Neuronal stem cell (in vitro differentiated cells): ENCODE measurements around the gene PTP4A2.
"Not testable (repeated sequence)": the region's sequence is repeated elsewhere in the genome, so short reads cannot be mapped to it uniquely, and the experiment has no call there.

Experiments
- DNase-seq: peaks from one replicate; pipeline ENCODE4 v3.0.0-alpha.2; 2013; ENCODE audit warnings: low spot score
- H2AFZ ChIP-seq: one replicate; pipeline ENCODE4 v1.6.1; 2013; ENCODE audit warnings: mild to moderate bottlenecking, low read length, inconsistent platforms
- H2AK5ac ChIP-seq: 2 replicates; pipeline ENCODE4 v1.6.1; 2013; ENCODE audit warnings: low read depth, mild to moderate bottlenecking, inconsistent platforms, low read length, moderate library complexity, mixed read lengths
- H2BK120ac ChIP-seq: 2 replicates; pipeline ENCODE4 v1.6.1; 2013; ENCODE audit warnings: low read depth, mild to moderate bottlenecking, inconsistent platforms, low read length, moderate library complexity, mixed read lengths
- H2BK12ac ChIP-seq: one replicate; pipeline ENCODE4 v1.6.1; 2013; ENCODE audit warnings: low read length, inconsistent platforms
- H2BK15ac ChIP-seq: 2 replicates; pipeline ENCODE4 v1.6.1; 2013; ENCODE audit warnings: mild to moderate bottlenecking, low read length, inconsistent platforms, mixed read lengths
- H2BK5ac ChIP-seq: one replicate; pipeline ENCODE4 v1.6.1; 2013; ENCODE audit warnings: inconsistent platforms, mild to moderate bottlenecking, low read length, moderate library complexity
- H3K14ac ChIP-seq: one replicate; pipeline ENCODE4 v1.6.1; 2013; ENCODE audit warnings: low read length, inconsistent platforms
- H3K18ac ChIP-seq: 2 replicates; pipeline ENCODE4 v1.6.1; 2013; ENCODE audit warnings: low read length, inconsistent platforms
- H3K23ac ChIP-seq: 2 replicates; pipeline ENCODE4 v1.6.1; 2013; ENCODE audit warnings: low read depth, mild to moderate bottlenecking, mixed read lengths, low read length, inconsistent platforms; ENCODE audit not compliant: poor library complexity
- H3K27ac ChIP-seq: replicated peaks from 3 replicates; pipeline ENCODE4 v1.5.1; 2013; ENCODE audit warnings: low read length, inconsistent platforms
- H3K27me3 ChIP-seq, 3 experiments: 2 replicates each; pipeline ENCODE4 v1.6.1; 2013; ENCODE audit warnings: low read length in 3 of 3, mild to moderate bottlenecking in 2 of 3, inconsistent platforms in 1 of 3, low read depth in 1 of 3, mixed read lengths in 1 of 3, moderate library complexity in 1 of 3; ENCODE audit not compliant: control insufficient read depth in 3 of 3, insufficient read depth in 3 of 3
- H3K36me3 ChIP-seq, 2 donors: replicated peaks in 1 of 2; 2 replicates each; pipeline ENCODE4 v1.6.1; 2013; ENCODE audit warnings: low read length in 2 of 2; ENCODE audit not compliant: control insufficient read depth in 2 of 2, insufficient read depth in 2 of 2
- H3K4ac ChIP-seq: 2 replicates; pipeline ENCODE4 v1.6.1; 2013; ENCODE audit warnings: inconsistent platforms, mild to moderate bottlenecking, low read length, moderate library complexity
- H3K4me1 ChIP-seq, 2 donors: 1 replicate in 1 of 2; 2 replicates in 1 of 2; pipeline ENCODE4 v1.6.1; 2013; ENCODE audit warnings: low read length in 2 of 2, low read depth in 1 of 2; ENCODE audit not compliant: control insufficient read depth in 2 of 2, insufficient read depth in 1 of 2
- H3K4me2 ChIP-seq: one replicate; pipeline ENCODE4 v1.6.1; 2013; ENCODE audit warnings: mild to moderate bottlenecking, low read length, inconsistent platforms; ENCODE audit not compliant: insufficient read depth, poor library complexity, severe bottlenecking
- H3K4me3 ChIP-seq, 2 donors: 2 replicates each; pipeline ENCODE4 v1.5.1; 2013; ENCODE audit warnings: low read length in 2 of 2, mild to moderate bottlenecking in 2 of 2, inconsistent platforms in 1 of 2, moderate library complexity in 1 of 2
- H3K79me1 ChIP-seq: one replicate; pipeline ENCODE4 v1.6.1; 2013; ENCODE audit warnings: low read depth, mild to moderate bottlenecking, inconsistent platforms, low read length, moderate library complexity
- H3K9ac ChIP-seq: one replicate; pipeline ENCODE4 v1.6.1; 2013; ENCODE audit warnings: mild to moderate bottlenecking, low read depth, low read length, inconsistent platforms; ENCODE audit not compliant: poor library complexity
- H3K9me3 ChIP-seq, 2 donors: replicated peaks in 1 of 2; 2 replicates each; pipeline versions ENCODE3 to v1.6.1; 2013; ENCODE audit warnings: low read length in 2 of 2, mild to moderate bottlenecking in 2 of 2, inconsistent platforms in 1 of 2, low read depth in 1 of 2, mixed read lengths in 1 of 2, moderate library complexity in 1 of 2; ENCODE audit not compliant: control insufficient read depth in 2 of 2, insufficient read depth in 1 of 2
- H4K8ac ChIP-seq: one replicate; pipeline ENCODE4 v1.6.1; 2013; ENCODE audit warnings: low read depth, mild to moderate bottlenecking, inconsistent platforms, low read length, moderate library complexity
- H4K91ac ChIP-seq: one replicate; pipeline ENCODE4 v1.6.1; 2013; ENCODE audit warnings: low read length, low read depth, mild to moderate bottlenecking, inconsistent platforms; ENCODE audit not compliant: poor library complexity
- WGBS, 2 donors: extraction: QIAGEN DNeasy Blood & Tissue Kit; methylation state at CpG; one replicate each; pipeline ENCODE4 v1.1.7; 2013; ENCODE audit warnings: missing lambda C conversion rate in 2 of 2, mixed read lengths in 1 of 2; ENCODE audit not compliant: insufficient read length in 2 of 2, insufficient replicate concordance in 1 of 2; ENCODE audit errors: extremely low coverage in 2 of 2; 5-methylcytosine and 5-hydroxymethylcytosine counted together

PTP4A2 gene

GRCh38 chr1:31942061-31942460, 3.9 kb upstream of the PTP4A2 start:
- H3K14ac ChIP-seq, H3K79me1 ChIP-seq, H2BK5ac ChIP-seq, H2BK120ac ChIP-seq, H3K27me3 ChIP-seq, H3K27ac ChIP-seq, H4K8ac ChIP-seq, H2BK15ac ChIP-seq, H2BK12ac ChIP-seq, H3K9me3 ChIP-seq, H3K23ac ChIP-seq, H3K4me3 ChIP-seq, H3K36me3 ChIP-seq, H3K4me2 ChIP-seq, H3K9ac ChIP-seq, H3K4ac ChIP-seq, H2AK5ac ChIP-seq, H4K91ac ChIP-seq, DNase-seq: not testable (repeated sequence)
- WGBS, 2 donors, result no CpG with 5 or more reads among the region's 8 CpGs
- H2AFZ ChIP-seq, result peak overlapping the region; percentile 39
- H3K4me1 ChIP-seq, result peaks cover 14 to 18% of the 10 kb centered on the region in 2 donors
- peak overlapping the region; percentile 53 for H3K18ac ChIP-seq

- H4K91ac ChIP-seq, result no peak overlapping the region
- no peaks in the 10 kb centered on the region for H3K27me3 ChIP-seq
- H3K9ac ChIP-seq, result no peak overlapping the region
- no peak overlapping the region for H4K8ac ChIP-seq
- no peak overlapping the region for H3K14ac ChIP-seq
- H2BK5ac ChIP-seq, result no peak overlapping the region
- H3K4me1 ChIP-seq, result peaks cover 18 to 25% of the 10 kb centered on the region in 2 donors
- no peak overlapping the region for H2BK120ac ChIP-seq
- H3K23ac ChIP-seq, result no peak overlapping the region
- H3K4me3 ChIP-seq, result no peak overlapping the region
- H2AK5ac ChIP-seq, result peak overlapping the region; percentile 32
- no peak overlapping the region for H3K18ac ChIP-seq
- no peak overlapping the region for H3K4ac ChIP-seq
- H2BK15ac ChIP-seq, result peak overlapping the region; percentile 5
- no peaks in the 10 kb centered on the region for H3K36me3 ChIP-seq
- no peak for DNase-seq
- no CpG with 5 or more reads among the region's 16 CpGs for WGBS, 2 donors
- H3K27ac ChIP-seq, result no peak overlapping the region
- H3K79me1 ChIP-seq, result peaks cover 5% of the 10 kb centered on the region
- H3K4me2 ChIP-seq, result no peak overlapping the region
- H3K9me3 ChIP-seq, result no peaks in the 10 kb centered on the region
- no peak overlapping the region for H2BK12ac ChIP-seq
- peak overlapping the region; percentile 66 for H2AFZ ChIP-seq
These were observed 1.5 kb upstream of the PTP4A2 start for GRCh38 chr1:31939484-31940329.

- peak overlapping the region; percentile 78 to 100 for H3K4me3 ChIP-seq
- H2BK12ac ChIP-seq, result no peak overlapping the region
- H3K36me3 ChIP-seq, result no peaks in the 10 kb centered on the region
- no peaks in the 10 kb centered on the region for H3K27me3 ChIP-seq
- peak overlapping the region; percentile 54 for H2BK5ac ChIP-seq
- H3K9me3 ChIP-seq, result no peaks in the 10 kb centered on the region
- peak overlapping the region; percentile 100 for H3K23ac ChIP-seq
- peak overlapping the region; percentile 100 for H3K9ac ChIP-seq
- no peak for DNase-seq
- H3K4ac ChIP-seq, result no peak overlapping the region
- peak overlapping the region; percentile 92 for H3K14ac ChIP-seq
- 100% methylated on average over 2 of the region's 78 CpGs; no CpG with 5 or more reads in 1 of the 2 donors for WGBS, 2 donors
- H2AFZ ChIP-seq, result peak overlapping the region; percentile 81
- no peak overlapping the region for H4K8ac ChIP-seq
- peaks cover 14 to 27% of the 10 kb centered on the region in 2 donors for H3K4me1 ChIP-seq
- no peak overlapping the region for H2BK120ac ChIP-seq
- H2BK15ac ChIP-seq, result no peak overlapping the region
- peak overlapping the region; percentile 82 for H3K27ac ChIP-seq
- H2AK5ac ChIP-seq, result peak overlapping the region; percentile 97
- peak overlapping the region; percentile 98 for H3K18ac ChIP-seq
- H4K91ac ChIP-seq, result no peak overlapping the region
- H3K4me2 ChIP-seq, result peak overlapping the region; percentile 68
- H3K79me1 ChIP-seq, result peaks cover 5% of the 10 kb centered on the region
These were observed 626 bp downstream of the PTP4A2 start for GRCh38 chr1:31937300-31938183.

- H3K9me3 ChIP-seq, result no peaks in the 10 kb centered on the region
- H3K9ac ChIP-seq, result no peak overlapping the region
- peaks cover 5% of the 10 kb centered on the region for H3K79me1 ChIP-seq
- H3K27me3 ChIP-seq, result no peaks in the 10 kb centered on the region
- H2AFZ ChIP-seq, result no peak overlapping the region
- no peak overlapping the region for H3K4ac ChIP-seq
- peak overlapping the region; percentile 78 to 100 for H3K4me3 ChIP-seq
- H3K18ac ChIP-seq, result no peak overlapping the region
- no peak overlapping the region for H3K23ac ChIP-seq
- H3K27ac ChIP-seq, result no peak overlapping the region
- no peak overlapping the region for H4K8ac ChIP-seq
- no peak overlapping the region for H3K14ac ChIP-seq
- H3K36me3 ChIP-seq, result no peaks in the 10 kb centered on the region
- H2BK15ac ChIP-seq, result no peak overlapping the region
- no peak overlapping the region for H2BK120ac ChIP-seq
- H2BK5ac ChIP-seq, result no peak overlapping the region
- no peak overlapping the region for H2AK5ac ChIP-seq
- H4K91ac ChIP-seq, result no peak overlapping the region
- DNase-seq, result no peak
- peak overlapping the region; percentile 68 for H3K4me2 ChIP-seq
- H2BK12ac ChIP-seq, result no peak overlapping the region
- no CpG with 5 or more reads among the region's 2 CpGs for WGBS, 2 donors
- H3K4me1 ChIP-seq, result peaks cover 12 to 33% of the 10 kb centered on the region in 2 donors
These were observed 1.2 kb downstream of the PTP4A2 start for GRCh38 chr1:31936981-31937299.
